B cell (primary cell): ENCODE measurements around the gene HIBADH. TPM values are rescaled to one million over a fixed set of nuclear protein-coding genes. Genes with fewer than 3 reads are reported as not detected.

ENCODE experiments used
- ATAC-seq: fragments of 200-7000 bp; cut with Tn5 transposase; one replicate; pipeline ENCODE4 v1.10.0; 2021; ENCODE audit warnings: low read depth, mild to moderate bottlenecking, moderate number of reproducible peaks, moderate library complexity
- CTCF ChIA-PET: fragments of 350-600 bp; sonication (Branson Sonifier 250); formaldehyde crosslinking; loops from one replicate; lab custom pipeline; 2021; ENCODE audit warnings: antibody characterized with exemption, inconsistent platforms; lab: Charles Lee
- POLR2A ChIA-PET: fragments of 350-600 bp; sonication (Branson Sonifier 250); formaldehyde crosslinking; loops from one replicate; lab custom pipeline; 2021; ENCODE audit warnings: antibody characterized with exemption; lab: Charles Lee
- DNase-seq: peaks from one replicate; pipeline ENCODE4 v3.0.0; 2013
- H2AFZ ChIP-seq: 2 replicates; pipeline ENCODE4 v1.6.1; 2012; ENCODE audit warnings: mild to moderate bottlenecking, low read depth, low read length; ENCODE audit not compliant: insufficient read depth, poor library complexity, severe bottlenecking
- H3K27ac ChIP-seq, 2 donors: 1 replicate in 1 of 2; 2 replicates in 1 of 2; pipeline ENCODE4 v1.5.1; 2012 to 2013; ENCODE audit warnings: low read length in 2 of 2, mild to moderate bottlenecking in 2 of 2, moderate library complexity in 1 of 2
- H3K27me3 ChIP-seq, 4 experiments: fragments of 200-600 bp in 1 of 4; sonication (generic) in 1 of 4; replicated peaks in 1 of 4; 1 replicate in 2 of 4; 2 replicates in 2 of 4; pipeline versions ENCODE4 v1.6.1 to v1.7.0; 2013 to 2016; ENCODE audit warnings: low read length in 3 of 4, mild to moderate bottlenecking in 2 of 4, mixed read lengths in 1 of 4, moderate library complexity in 1 of 4; ENCODE audit not compliant: insufficient read depth in 4 of 4, control insufficient read depth in 3 of 4; ENCODE audit errors: control extremely low read depth in 1 of 4
- H3K36me3 ChIP-seq, 2 experiments: replicated peaks in 1 of 2; 1 replicate in 1 of 2; 2 replicates in 1 of 2; pipeline versions ENCODE4 v1.6.1 to v1.7.1; 2013; ENCODE audit warnings: low read length in 1 of 2; ENCODE audit not compliant: insufficient read depth in 2 of 2, control insufficient read depth in 1 of 2; ENCODE audit errors: control extremely low read depth in 1 of 2, extremely low read depth in 1 of 2
- H3K4me1 ChIP-seq, 2 donors: fragments of 200-600 bp in 1 of 2; sonication (generic) in 1 of 2; 1 replicate in 1 of 2; 2 replicates in 1 of 2; pipeline versions ENCODE4 v1.5.1 to v1.6.1; 2013 to 2017; ENCODE audit warnings: low read length in 2 of 2; ENCODE audit not compliant: control insufficient read depth in 2 of 2, insufficient read depth in 2 of 2
- H3K4me2 ChIP-seq: replicated peaks from 2 replicates; pipeline ENCODE3; 2012; ENCODE audit warnings: mild to moderate bottlenecking, low read depth, low read length; ENCODE audit not compliant: poor library complexity, severe bottlenecking
- H3K4me3 ChIP-seq, 5 experiments: fragments of 200-600 bp in 1 of 5; sonication (generic) in 1 of 5; 1 replicate in 3 of 5; 2 replicates in 2 of 5; pipeline versions ENCODE4 v1.5.1 to v1.7.0; 2011 to 2016; ENCODE audit warnings: low read length in 4 of 5, mild to moderate bottlenecking in 4 of 5, low read depth in 2 of 5, control low read depth in 1 of 5, moderate library complexity in 1 of 5; ENCODE audit not compliant: insufficient read depth in 1 of 5; ENCODE audit errors: control extremely low read depth in 1 of 5, extremely low read depth in 1 of 5
- H3K79me2 ChIP-seq: fragments of 200-600 bp; sonication (generic); one replicate; pipeline ENCODE4 v1.6.0; 2016; ENCODE audit warnings: low read length; ENCODE audit not compliant: control insufficient read depth, insufficient read depth
- H3K9ac ChIP-seq: fragments of 200-600 bp; sonication (generic); 2 replicates; pipeline ENCODE4 v1.6.1; 2017; ENCODE audit warnings: mild to moderate bottlenecking, low read length, moderate library complexity
- H3K9me3 ChIP-seq, 3 donors: one replicate each; pipeline versions ENCODE4 v1.6.1 to v1.7.1; 2013; ENCODE audit warnings: low read length in 2 of 3; ENCODE audit not compliant: control insufficient read depth in 2 of 3, insufficient read depth in 1 of 3; ENCODE audit errors: control extremely low read depth in 1 of 3
- H4K20me1 ChIP-seq: 2 replicates; pipeline ENCODE4 v1.6.0; 2012; ENCODE audit warnings: mild to moderate bottlenecking, low read length; ENCODE audit not compliant: insufficient read depth, control insufficient read depth, poor library complexity, severe bottlenecking
- H3K27ac Mint-ChIP-seq: one replicate; pipeline ENCODE4 v1.8.0; 2021; ENCODE audit warnings: mixed read lengths
- H3K27me3 Mint-ChIP-seq: one replicate; pipeline ENCODE4 v1.8.0; 2021; ENCODE audit warnings: mixed read lengths
- H3K4me1 Mint-ChIP-seq: one replicate; pipeline ENCODE4 v1.8.0; 2021; ENCODE audit warnings: mixed read lengths
- H3K4me3 Mint-ChIP-seq: one replicate; pipeline ENCODE4 v1.8.0; 2021; ENCODE audit warnings: mixed read lengths
- H3K9me3 Mint-ChIP-seq: one replicate; pipeline ENCODE4 v1.8.0; 2022; ENCODE audit warnings: mixed read lengths; ENCODE audit not compliant: insufficient read depth
- CTCF ChIP-seq: fragments of 200-600 bp; IDR thresholded peaks from one replicate; pipeline ENCODE4 v1.8.0; 2022; ENCODE audit warnings: antibody characterized with exemption, mild to moderate bottlenecking
- EZH2 ChIP-seq: IDR thresholded peaks from 2 replicates; pipeline ENCODE4 v1.6.1; 2012; ENCODE audit warnings: borderline replicate concordance, low read depth, mild to moderate bottlenecking, moderate library complexity, low read length; ENCODE audit not compliant: insufficient read depth, poor library complexity, severe bottlenecking
- WGBS: methylation state at CpG from one replicate; pipeline ENCODE4 v1.1.5; 2013; ENCODE audit warnings: missing lambda C conversion rate; ENCODE audit not compliant: insufficient coverage; 5-methylcytosine and 5-hydroxymethylcytosine counted together
- intact Hi-C: fragments of 100-400 bp; cut with micrococcal nuclease; formaldehyde crosslinking; loops from one replicate; pipeline ENCODE4 v1.10.0; 2022
- polyA plus RNA-seq: library from polyadenylated mRNA; depleted of rRNA; stranded (reverse); fragments of >200 nt; gene quantifications from 2 replicates; pipeline ENCODE4 v1.2.3, GENCODE V29; 2012
- total RNA-seq, 2 donors: library from RNA; stranded (reverse); fragments of 120-200 nt in 1 of 2; gene quantifications; 1 replicate in 1 of 2; 2 replicates in 1 of 2; pipeline versions ENCODE4 v1.2.3 to v1.2.4, GENCODE V29; 2013 to 2022

Gene HIBADH
- total and polyA plus RNA-seq, 2 donors (not counting 1 experiment from before 2014, with no cell fraction given) = 6.9 to 14.1 TPM

- peaks cover 0 to 10% of the 10 kb centered on the region in 2 experiments for H3K36me3 ChIP-seq
- Mint-ChIP-seq H3K27me3 (no peaks in the 10 kb centered on the region), H3K9me3 (peaks cover 2% of the 10 kb centered on the region), H3K4me1 (no peaks in the 10 kb centered on the region), H3K4me3 (no peak overlapping the region), H3K27ac (no peak overlapping the region)
- no peak overlapping the region for H3K9ac ChIP-seq
- H3K9me3 ChIP-seq = no peaks in the 10 kb centered on the region
- no peak overlapping the region for H3K4me3 ChIP-seq
- H3K79me2 ChIP-seq = no peaks in the 10 kb centered on the region
- POLR2A ChIA-PET = no interaction called here
- H3K4me1 ChIP-seq = no peaks in the 10 kb centered on the region
- 90% methylated on average over 2 of the region's 6 CpGs for WGBS
- ATAC-seq (no peak), DNase-seq (no peak)
- H4K20me1 ChIP-seq = no peaks in the 10 kb centered on the region
- no peak overlapping the region for H3K27ac ChIP-seq
- H3K4me2 ChIP-seq = no peak overlapping the region
- intact Hi-C loops = no loop called here
- TF ChIP-seq EZH2 = no peak
- no peak for TF ChIP-seq CTCF
- no peaks in the 10 kb centered on the region for H3K27me3 ChIP-seq
- no peak overlapping the region for H2AFZ ChIP-seq
- CTCF ChIA-PET = no interaction called here
These were observed 10.2 kb downstream of the HIBADH start for GRCh38 chr7:27652518-27652917.

GRCh38 chr7:27651702-27652101 lies 11.0 kb downstream of the HIBADH start:
- POLR2A ChIA-PET = no interaction called here
- intact Hi-C loops = no loop called here

More at GRCh38 chr7:27651702-27652101, 11.0 kb downstream of the HIBADH start:
- CTCF ChIA-PET = no interaction called here
- no peaks in the 10 kb centered on the region for H4K20me1 ChIP-seq
- H3K4me2 ChIP-seq = no peak overlapping the region
- no peak overlapping the region for H3K27ac ChIP-seq
- H3K9me3 ChIP-seq = no peaks in the 10 kb centered on the region
- no peak overlapping the region for H3K4me3 ChIP-seq
- H3K36me3 ChIP-seq = peaks cover 0 to 14% of the 10 kb centered on the region in 2 experiments
- H3K27me3 ChIP-seq = no peaks in the 10 kb centered on the region
- DNase-seq = no peak
- H3K79me2 ChIP-seq = no peaks in the 10 kb centered on the region
- no peak overlapping the region for H2AFZ ChIP-seq
- H3K4me3 Mint-ChIP-seq = no peak overlapping the region
- peaks cover 2% of the 10 kb centered on the region for H3K9me3 Mint-ChIP-seq
- TF ChIP-seq CTCF (no peak), EZH2 (no peak)
- H3K9ac ChIP-seq = no peak overlapping the region
- ATAC-seq = no peak
- H3K27me3 Mint-ChIP-seq = no peaks in the 10 kb centered on the region
- H3K27ac Mint-ChIP-seq = no peak overlapping the region
- no peaks in the 10 kb centered on the region for H3K4me1 Mint-ChIP-seq
- H3K4me1 ChIP-seq = no peaks in the 10 kb centered on the region
